Parathyroid adenoma (tissue), 2 donors: ENCODE data around the gene HSPA6.
"Not testable (repeated sequence)": the region's sequence is repeated elsewhere in the genome, so short reads cannot be mapped to it uniquely, and the experiment has no call there.

Experiments used
- H2AFZ ChIP-seq: fragments of 300-600 bp; sonication (generic); one replicate; pipeline ENCODE4 v1.7.0; 2017; ENCODE audit warnings: antibody characterized with exemption, mild to moderate bottlenecking
- H3K27ac ChIP-seq: fragments of 300-600 bp; sonication (generic); one replicate; pipeline ENCODE4 v1.7.0; 2017
- H3K27me3 ChIP-seq: fragments of 300-600 bp; sonication (generic); one replicate; pipeline ENCODE4 v1.7.0; 2017; ENCODE audit warnings: low read length; ENCODE audit not compliant: control insufficient read depth, insufficient read depth
- H3K36me3 ChIP-seq: fragments of 300-600 bp; sonication (generic); one replicate; pipeline ENCODE4 v1.7.0; 2017; ENCODE audit warnings: low read length; ENCODE audit not compliant: control insufficient read depth, insufficient read depth
- H3K4me1 ChIP-seq: fragments of 300-600 bp; sonication (generic); one replicate; pipeline ENCODE4 v1.7.0; 2017; ENCODE audit warnings: control low read depth
- H3K4me2 ChIP-seq: fragments of 300-600 bp; sonication (generic); one replicate; pipeline ENCODE4 v1.7.0; 2017; ENCODE audit warnings: low read length
- H3K4me3 ChIP-seq: fragments of 300-600 bp; sonication (generic); one replicate; pipeline ENCODE4 v1.7.0; 2017; ENCODE audit warnings: low read depth, low read length
- H3K79me2 ChIP-seq: fragments of 300-600 bp; sonication (generic); one replicate; pipeline ENCODE4 v1.7.0; 2017; ENCODE audit warnings: control low read depth
- H3K9ac ChIP-seq: fragments of 300-600 bp; sonication (generic); one replicate; pipeline ENCODE4 v1.7.0; 2017; ENCODE audit warnings: mild to moderate bottlenecking
- H3K9me3 ChIP-seq: fragments of 300-600 bp; sonication (generic); one replicate; pipeline ENCODE4 v1.7.0; 2017; ENCODE audit warnings: low read length; ENCODE audit not compliant: control insufficient read depth
- CTCF ChIP-seq: fragments of 300-600 bp; sonication (generic); IDR thresholded peaks from one replicate; pipeline ENCODE4 v1.7.0; 2017; ENCODE audit warnings: antibody characterized with exemption, mild to moderate bottlenecking
- donor health status: primary hyperparathyroidism.

HSPA6 gene

GRCh38 chr1:161523817-161524741 is at the start of gene HSPA6:
TSS of gene HSPA6 (plus strand) at chr1:161524540. CDS start at chr1:161524659, 119 bp downstream.
- Histone ChIP-seq H3K27ac (peak within 1 kb of the TSS; percentile 72), H3K4me2 (peak within 1 kb of the TSS; percentile 59), H2AFZ (peak within 1 kb of the TSS; percentile 81), H3K4me3 (peak within 1 kb of the TSS; percentile 72)
- H3K4me1 ChIP-seq, H3K27me3 ChIP-seq, H3K9ac ChIP-seq, H3K79me2 ChIP-seq, H3K9me3 ChIP-seq, H3K36me3 ChIP-seq: not testable (repeated sequence)

GRCh38 chr1:161477711-161478110 is 46.6 kb upstream of the HSPA6 start:
- H3K4me2 ChIP-seq, H3K27ac ChIP-seq, H3K4me3 ChIP-seq, H3K4me1 ChIP-seq, H3K9me3 ChIP-seq, H2AFZ ChIP-seq, H3K79me2 ChIP-seq, H3K9ac ChIP-seq, H3K36me3 ChIP-seq, H3K27me3 ChIP-seq: not testable (repeated sequence)

DNA sequence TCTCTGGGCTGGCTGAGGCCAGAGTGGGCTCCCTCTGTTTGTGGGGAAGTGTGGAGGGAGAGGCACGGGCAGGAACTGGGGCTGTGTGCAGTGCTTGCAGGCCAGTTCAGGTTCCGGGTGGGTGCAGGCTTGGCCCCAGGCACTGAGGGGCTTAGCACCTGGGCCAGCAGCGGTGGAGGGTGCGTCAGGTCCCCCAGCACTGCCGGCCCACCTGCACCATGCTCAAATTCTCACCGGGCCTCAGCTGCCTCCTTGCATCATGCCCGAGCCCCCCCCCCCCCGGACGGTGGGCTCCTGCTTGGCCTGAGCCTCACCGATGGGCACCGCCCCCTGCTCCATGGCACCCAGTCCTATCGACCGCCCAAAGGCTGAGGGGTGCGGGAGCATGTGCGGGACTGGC is 45.4 kb upstream of the HSPA6 start:
- no peak for TF ChIP-seq CTCF
- no peak overlapping the region for H2AFZ ChIP-seq
- H3K9me3 ChIP-seq, result no peaks in the 10 kb centered on the region
- H3K4me1 ChIP-seq, result no peaks in the 10 kb centered on the region
- no peaks in the 10 kb centered on the region for H3K79me2 ChIP-seq
- H3K27ac ChIP-seq, result no peak overlapping the region
- H3K4me2 ChIP-seq, result no peak overlapping the region
- no peaks in the 10 kb centered on the region for H3K27me3 ChIP-seq
- H3K9ac ChIP-seq, result no peak overlapping the region
- H3K4me3 ChIP-seq, result no peak overlapping the region
- no peaks in the 10 kb centered on the region for H3K36me3 ChIP-seq

- H3K4me2 ChIP-seq, result no peak overlapping the region
- H3K4me1 ChIP-seq, result no peaks in the 10 kb centered on the region
- H3K9me3 ChIP-seq, result no peaks in the 10 kb centered on the region
- H3K27ac ChIP-seq, result no peak overlapping the region
- H2AFZ ChIP-seq, result no peak overlapping the region
- no peak overlapping the region for H3K4me3 ChIP-seq
- no peak overlapping the region for H3K9ac ChIP-seq
- no peak for TF ChIP-seq CTCF
- H3K79me2 ChIP-seq, result no peaks in the 10 kb centered on the region
- no peaks in the 10 kb centered on the region for H3K36me3 ChIP-seq
- H3K27me3 ChIP-seq, result no peaks in the 10 kb centered on the region
Measured at GRCh38 chr1:161480381-161481035, 43.8 kb upstream of the HSPA6 start.

GRCh38 chr1:161481624-161482392 is 42.5 kb upstream of the HSPA6 start:
- no peaks in the 10 kb centered on the region for H3K9me3 ChIP-seq
- no peak overlapping the region for H3K4me2 ChIP-seq
- no peaks in the 10 kb centered on the region for H3K36me3 ChIP-seq
- H3K9ac ChIP-seq, result no peak overlapping the region
- no peaks in the 10 kb centered on the region for H3K79me2 ChIP-seq
- H2AFZ ChIP-seq, result no peak overlapping the region
- TF ChIP-seq CTCF, result no peak
- H3K4me1 ChIP-seq, result no peaks in the 10 kb centered on the region
- H3K27me3 ChIP-seq, result no peaks in the 10 kb centered on the region
- no peak overlapping the region for H3K4me3 ChIP-seq
- no peak overlapping the region for H3K27ac ChIP-seq
